ENCODE data around the gene ACAD10. TPM values are rescaled to one million over a fixed set of nuclear protein-coding genes. Genes with fewer than 3 reads are reported as not detected.
"Not testable (repeated sequence)": the region's sequence is repeated elsewhere in the genome, so short reads cannot be mapped to it uniquely, and the experiment has no call there.

ACAD10 gene
- polyA plus RNA-seq, 1 experiment, result 17.0 TPM

DNA sequence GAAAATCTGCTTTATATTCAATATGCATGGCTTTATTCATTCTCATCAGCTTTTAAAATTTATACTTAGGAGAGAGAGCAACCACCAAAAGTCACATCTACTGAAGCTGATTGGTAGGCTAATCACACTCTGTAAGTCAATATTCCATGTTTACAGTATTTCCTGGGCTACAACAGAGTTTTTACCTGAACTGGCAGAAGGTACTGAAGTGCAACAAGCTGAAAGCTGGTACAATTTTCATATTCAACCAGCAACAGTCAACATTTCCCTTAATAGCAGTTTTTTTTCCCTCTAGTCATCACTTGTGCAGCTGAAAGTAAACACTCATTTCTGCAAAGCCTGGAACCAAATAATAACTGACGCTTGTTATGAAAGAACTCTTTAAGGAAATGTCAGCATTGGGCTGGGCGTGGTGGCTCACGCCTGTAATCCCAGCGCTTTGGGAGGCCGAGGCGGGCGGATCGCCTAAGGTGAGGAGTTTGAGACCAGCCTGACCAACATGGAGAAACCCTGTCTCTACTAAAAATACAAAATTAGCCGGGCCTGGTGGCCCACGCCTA lies 13.0 kb upstream of the ACAD10 start:
- Histone ChIP-seq H3K4me3 (ENCODE audit: low read depth, low read length) (no peak overlapping the region), H3K27me3 (ENCODE audit: control insufficient read depth, insufficient read depth, low read length) (no peaks in the 10 kb centered on the region), H3K27ac (ENCODE audit: low read depth, low read length) (no peak overlapping the region), H3K9me3 (ENCODE audit: control insufficient read depth, insufficient read depth, low read length) (no peaks in the 10 kb centered on the region)
- POLR2A ChIA-PET, result interaction anchor here (1.1 kb wide), 1 partner anchor 13 kb away, joined by 4 read pairs; the partner anchor contains the start of genes ACAD10 and BRAP
- CTCF ChIA-PET, result interaction anchor here (0.6 to 5.8 kb wide), 14 partner anchors 11 to 1149 kb away, joined by 3 to 50 read pairs (median 4); no protein-coding TSS in a partner anchor
- DNase-seq (ENCODE audit: low read depth, low spot score), result no peak
- TF ChIP-seq, protein P1, sequence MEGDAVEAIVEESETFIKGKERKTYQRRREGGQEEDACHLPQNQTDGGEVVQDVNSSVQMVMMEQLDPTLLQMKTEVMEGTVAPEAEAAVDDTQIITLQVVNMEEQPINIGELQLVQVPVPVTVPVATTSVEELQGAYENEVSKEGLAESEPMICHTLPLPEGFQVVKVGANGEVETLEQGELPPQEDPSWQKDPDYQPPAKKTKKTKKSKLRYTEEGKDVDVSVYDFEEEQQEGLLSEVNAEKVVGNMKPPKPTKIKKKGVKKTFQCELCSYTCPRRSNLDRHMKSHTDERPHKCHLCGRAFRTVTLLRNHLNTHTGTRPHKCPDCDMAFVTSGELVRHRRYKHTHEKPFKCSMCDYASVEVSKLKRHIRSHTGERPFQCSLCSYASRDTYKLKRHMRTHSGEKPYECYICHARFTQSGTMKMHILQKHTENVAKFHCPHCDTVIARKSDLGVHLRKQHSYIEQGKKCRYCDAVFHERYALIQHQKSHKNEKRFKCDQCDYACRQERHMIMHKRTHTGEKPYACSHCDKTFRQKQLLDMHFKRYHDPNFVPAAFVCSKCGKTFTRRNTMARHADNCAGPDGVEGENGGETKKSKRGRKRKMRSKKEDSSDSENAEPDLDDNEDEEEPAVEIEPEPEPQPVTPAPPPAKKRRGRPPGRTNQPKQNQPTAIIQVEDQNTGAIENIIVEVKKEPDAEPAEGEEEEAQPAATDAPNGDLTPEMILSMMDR (IDR thresholded peaks at IDR 0.05; ENCODE audit: low read depth, low read length), result no peak

DNA sequence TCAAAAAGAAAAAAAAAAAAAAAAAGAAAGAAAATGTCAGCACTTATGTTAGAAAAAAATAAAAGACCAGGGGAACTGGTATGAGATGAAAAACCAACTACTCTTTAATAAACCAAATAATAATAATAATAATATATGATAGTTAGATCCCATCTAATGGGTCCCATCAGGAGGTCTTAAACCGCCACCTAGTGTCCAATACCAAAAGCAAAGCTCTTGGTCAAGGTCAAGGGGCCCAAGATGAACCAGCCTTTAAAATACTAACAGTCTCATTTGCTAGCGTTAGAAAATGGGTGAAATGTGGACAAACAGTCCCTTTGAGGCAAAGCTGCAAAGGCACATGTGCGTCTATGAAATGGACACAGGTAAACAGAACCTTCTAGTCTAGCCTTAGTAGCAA lies 12.3 kb upstream of the ACAD10 start:
- ChIA-PET POLR2A (interaction anchor here (0.6 to 1.1 kb wide), 4 partner anchors 12 to 266 kb away, joined by 3 to 5 read pairs (median 4); partner anchors contain the start of genes ACAD10 and BRAP), CTCF (interaction anchor here (0.6 to 5.8 kb wide), 20 partner anchors 9 to 1149 kb away, joined by 3 to 50 read pairs (median 4); no protein-coding TSS in a partner anchor)
- TF ChIP-seq, protein P1 (IDR thresholded peaks at IDR 0.05; ENCODE audit: low read depth, low read length), result peak; percentile 62
- no peak overlapping the region for H3K4me3 ChIP-seq (ENCODE audit: low read depth, low read length)
- DNase-seq (ENCODE audit: low read depth, low spot score), result no peak
- H3K27ac ChIP-seq (ENCODE audit: low read depth, low read length), result no peak overlapping the region
- H3K27me3 ChIP-seq (ENCODE audit: control insufficient read depth, insufficient read depth, low read length), result no peaks in the 10 kb centered on the region
- no peaks in the 10 kb centered on the region for H3K9me3 ChIP-seq (ENCODE audit: control insufficient read depth, insufficient read depth, low read length)

DNA sequence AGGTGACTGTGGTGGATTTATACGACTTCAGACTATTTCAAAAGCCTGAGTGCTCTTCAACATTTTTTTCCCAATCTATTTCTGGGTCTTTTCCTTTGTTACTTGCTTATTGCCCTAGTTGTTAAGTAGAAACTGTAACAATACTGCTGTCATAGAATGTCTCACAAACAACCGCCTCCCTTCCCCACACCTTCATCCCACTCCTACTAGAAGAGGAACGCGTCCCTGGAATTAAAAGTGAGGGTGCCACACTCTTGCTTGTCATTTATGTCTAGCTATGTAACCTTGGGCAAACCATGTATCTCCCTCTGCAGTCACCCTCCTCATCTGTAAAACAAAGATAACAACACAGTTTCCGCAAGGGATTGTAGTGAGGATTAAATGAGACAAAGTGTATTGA lies 8.7 kb upstream of the ACAD10 start:
- TF ChIP-seq, protein P1 (IDR thresholded peaks at IDR 0.05; ENCODE audit: low read depth, low read length), result no peak
- Histone ChIP-seq H3K27ac (ENCODE audit: low read depth, low read length) (no peak overlapping the region), H3K27me3 (ENCODE audit: control insufficient read depth, insufficient read depth, low read length) (no peaks in the 10 kb centered on the region), H3K4me3 (ENCODE audit: low read depth, low read length) (no peak overlapping the region), H3K9me3 (ENCODE audit: control insufficient read depth, insufficient read depth, low read length) (no peaks in the 10 kb centered on the region)
- ChIA-PET CTCF (interaction anchor here (1.7 kb wide), 1 partner anchor 281 kb away, joined by 3 read pairs; no protein-coding TSS in a partner anchor), POLR2A (no interaction called here)
- DNase-seq (ENCODE audit: low read depth, low spot score), result no peak

DNA sequence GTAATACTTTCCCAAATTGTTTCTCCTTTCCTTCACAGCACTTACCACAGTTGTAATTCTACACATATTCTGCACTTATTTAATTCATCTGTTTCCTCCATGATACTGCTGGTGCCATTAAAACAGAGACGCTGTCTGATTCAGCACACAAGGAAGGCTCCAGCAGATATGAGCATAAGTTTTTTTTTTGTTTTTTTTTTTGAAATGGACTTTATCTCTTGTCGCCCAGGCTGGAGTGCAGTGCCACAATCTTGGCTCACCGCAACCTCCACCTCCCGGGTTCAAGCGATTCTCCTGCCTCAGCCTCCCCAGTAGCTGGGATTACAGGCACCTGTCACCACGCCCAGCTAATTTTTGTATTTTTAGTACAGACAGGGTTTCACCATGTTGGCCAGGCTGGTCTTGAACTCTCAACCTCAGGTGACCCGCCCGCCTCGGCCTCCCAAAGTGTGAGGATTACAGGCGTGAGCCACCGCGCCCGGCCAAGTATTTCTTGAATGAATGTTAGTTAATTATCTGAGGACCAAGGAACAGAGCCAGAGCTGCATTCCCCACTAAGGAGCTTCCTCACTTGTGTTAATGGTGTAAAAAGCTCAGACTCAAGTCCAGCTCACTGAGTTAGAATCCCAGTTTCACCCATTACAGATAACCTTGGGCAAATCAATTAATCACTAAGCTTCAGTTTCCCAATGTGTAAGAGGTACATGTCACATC lies 1.2 kb upstream of the ACAD10 start:
- H3K27me3 ChIP-seq (ENCODE audit: control insufficient read depth, insufficient read depth, low read length); H3K9me3 ChIP-seq (ENCODE audit: control insufficient read depth, insufficient read depth, low read length); DNase-seq (ENCODE audit: low read depth, low spot score); H3K27ac ChIP-seq (ENCODE audit: low read depth, low read length): not testable (repeated sequence)
- ChIA-PET CTCF (interaction anchor here (0.7 to 1.7 kb wide), 4 partner anchors 11 to 288 kb away, joined by 3 to 5 read pairs (median 3); no protein-coding TSS in a partner anchor), POLR2A (interaction anchor here (0.6 to 1.5 kb wide), 2 partner anchors 41 to 196 kb away, joined by 3 to 4 read pairs; no protein-coding TSS in a partner anchor)
- H3K4me3 ChIP-seq (ENCODE audit: low read depth, low read length), result peak overlapping the region; percentile 76

DNA sequence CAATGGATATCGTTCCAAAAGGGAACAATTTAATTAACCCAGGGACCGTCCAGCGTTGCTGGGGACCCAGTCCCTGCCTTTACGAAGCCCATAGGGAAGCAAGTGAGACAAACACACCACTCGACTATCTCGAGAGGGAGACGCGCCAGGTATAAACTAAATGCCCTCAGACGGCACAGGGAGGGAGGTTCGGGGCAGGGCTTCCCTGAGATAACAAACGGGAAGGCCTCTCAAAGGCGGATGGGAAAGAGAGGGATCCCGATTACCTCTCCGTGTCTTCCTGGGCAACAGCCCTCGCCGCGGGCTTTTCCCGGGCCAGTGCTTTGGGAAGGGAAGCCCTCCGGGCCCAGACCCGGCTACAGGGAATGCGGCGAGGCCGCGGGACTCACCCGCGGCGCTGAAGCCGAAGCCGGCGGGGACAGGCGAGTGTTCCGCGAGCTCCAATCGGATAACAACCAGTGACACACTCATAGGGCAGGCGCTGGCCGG lies 487 bp upstream of the ACAD10 start:
- ChIA-PET POLR2A (interaction anchor here (0.6 to 1.5 kb wide), 10 partner anchors 12 to 407 kb away, joined by 3 to 5 read pairs (median 4); partner anchors contain the start of gene ALDH2), CTCF (interaction anchor here (0.7 to 1.7 kb wide), 4 partner anchors 12 to 288 kb away, joined by 3 to 8 read pairs (median 4); no protein-coding TSS in a partner anchor)
- peak overlapping the region; percentile 39 for H3K27ac ChIP-seq (ENCODE audit: low read depth, low read length)
- H3K27me3 ChIP-seq (ENCODE audit: control insufficient read depth, insufficient read depth, low read length), result no peaks in the 10 kb centered on the region
- peak overlapping the region; percentile 76 for H3K4me3 ChIP-seq (ENCODE audit: low read depth, low read length)
- H3K9me3 ChIP-seq (ENCODE audit: control insufficient read depth, insufficient read depth, low read length), result no peaks in the 10 kb centered on the region; the same call in 1 of the 2 replicates
- TF ChIP-seq, protein P1 (IDR thresholded peaks at IDR 0.05; ENCODE audit: low read depth, low read length), result no peak
- DNase-seq (ENCODE audit: low read depth, low spot score), result no peak

Measured in AG04450 (cell line).